Brain microvascular endothelial cell (primary cell): ENCODE measurements around the gene WASF2.
"Not testable (repeated sequence)": the region's sequence is repeated elsewhere in the genome, so short reads cannot be mapped to it uniquely, and the experiment has no call there.

Experiments
- DNase-seq: peaks from one replicate; pipeline ENCODE4 v3.0.0-alpha.2; 2020
- H3K27ac ChIP-seq: fragments of 250-450 bp; sonication (Bioruptor Pico); 2 replicates; pipeline ENCODE4 v1.5.1; 2020; ENCODE audit warnings: mild to moderate bottlenecking, moderate library complexity
- H3K27me3 ChIP-seq: fragments of 250-450 bp; sonication (Bioruptor Pico); replicated peaks from 2 replicates; pipeline ENCODE4 v1.5.1; 2020; ENCODE audit warnings: mild to moderate bottlenecking
- H3K36me3 ChIP-seq: fragments of 250-450 bp; sonication (Bioruptor Pico); replicated peaks from 2 replicates; pipeline ENCODE4 v1.5.1; 2020; ENCODE audit warnings: mild to moderate bottlenecking
- H3K4me3 ChIP-seq: 2 replicates; pipeline ENCODE4 v1.5.1; 2011; ENCODE audit warnings: low read depth, mild to moderate bottlenecking, control low read depth, low read length, moderate library complexity
- in situ Hi-C: cut with HindIII; loops from 2 replicates; pipeline ENCODE4 v1.10.0; 2017; ENCODE audit warnings: low sequenced_read_pairs, low pct_ligation_motif_present
- TF ChIP-seq, protein P1 (sequence below): IDR thresholded peaks from 2 replicates; pipeline ENCODE4 v1.5.1; 2011; ENCODE audit warnings: low read depth, mild to moderate bottlenecking, moderate library complexity, low read length, control low read depth, inconsistent platforms; ENCODE audit errors: missing control alignments

Gene WASF2

DNA sequence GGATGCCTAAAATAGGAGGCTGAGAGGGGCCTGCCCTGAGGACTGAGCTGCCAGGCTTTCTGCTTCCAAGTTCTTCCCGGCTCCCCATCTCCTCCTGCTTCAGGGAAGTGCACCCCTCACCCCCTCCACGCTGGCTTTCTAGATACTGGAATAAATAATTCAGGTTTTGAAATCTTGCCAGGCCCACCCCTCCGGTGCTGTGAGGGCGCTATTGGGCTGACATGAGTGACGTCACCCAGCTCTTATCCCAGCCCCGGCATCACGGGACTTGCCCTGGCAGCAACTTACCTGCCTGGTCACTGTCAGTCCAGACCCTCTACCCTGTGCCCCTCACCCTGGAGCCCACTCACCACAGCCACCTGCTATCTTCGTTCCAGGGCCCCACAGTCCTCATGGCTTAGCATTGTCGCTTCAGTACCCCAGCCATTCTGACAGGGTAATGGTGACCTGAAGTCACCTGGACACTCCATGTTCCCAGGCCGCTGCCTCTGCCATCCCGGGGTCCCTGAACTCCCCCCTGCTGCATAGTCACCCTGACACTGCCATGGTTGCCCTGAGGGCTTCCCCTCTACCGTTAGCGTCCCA, 98.4 kb downstream of the WASF2 start:
- Histone ChIP-seq H3K27ac (no peak overlapping the region), H3K4me3 (peak overlapping the region; percentile 47)

DNA sequence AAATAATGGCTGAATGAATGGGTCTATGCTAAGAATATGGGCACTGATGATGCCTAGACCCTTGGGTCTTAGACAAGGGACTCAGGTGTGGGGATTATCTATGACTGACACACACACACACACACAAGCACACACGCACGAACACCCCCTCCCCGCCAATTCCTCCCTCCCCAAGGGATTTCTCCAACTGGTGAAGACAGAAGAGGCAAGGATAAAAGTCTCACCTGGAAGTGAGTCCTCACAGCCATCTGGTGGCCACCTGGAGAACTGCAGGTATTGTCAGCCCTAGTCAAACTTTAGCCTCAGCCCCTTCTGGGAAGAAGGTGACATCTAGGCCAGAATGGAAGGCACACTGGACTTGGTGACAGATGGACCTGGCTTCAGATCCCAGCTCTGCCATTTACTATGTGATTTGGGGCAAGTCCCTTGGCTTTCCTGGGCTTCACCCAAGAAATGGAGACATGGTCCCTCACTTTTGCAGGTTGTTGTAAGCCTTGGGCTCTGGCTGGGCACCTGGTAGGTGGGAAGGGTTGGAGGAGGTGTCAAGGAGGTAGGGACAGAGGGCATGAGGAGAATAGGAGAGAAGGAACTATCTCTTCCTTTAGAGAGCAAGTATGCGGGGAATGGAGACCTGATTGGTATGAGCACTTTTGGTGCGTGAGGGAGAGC, 101.5 kb downstream of the WASF2 start:
- no peak overlapping the region for H3K4me3 ChIP-seq
- TF ChIP-seq, protein P1, sequence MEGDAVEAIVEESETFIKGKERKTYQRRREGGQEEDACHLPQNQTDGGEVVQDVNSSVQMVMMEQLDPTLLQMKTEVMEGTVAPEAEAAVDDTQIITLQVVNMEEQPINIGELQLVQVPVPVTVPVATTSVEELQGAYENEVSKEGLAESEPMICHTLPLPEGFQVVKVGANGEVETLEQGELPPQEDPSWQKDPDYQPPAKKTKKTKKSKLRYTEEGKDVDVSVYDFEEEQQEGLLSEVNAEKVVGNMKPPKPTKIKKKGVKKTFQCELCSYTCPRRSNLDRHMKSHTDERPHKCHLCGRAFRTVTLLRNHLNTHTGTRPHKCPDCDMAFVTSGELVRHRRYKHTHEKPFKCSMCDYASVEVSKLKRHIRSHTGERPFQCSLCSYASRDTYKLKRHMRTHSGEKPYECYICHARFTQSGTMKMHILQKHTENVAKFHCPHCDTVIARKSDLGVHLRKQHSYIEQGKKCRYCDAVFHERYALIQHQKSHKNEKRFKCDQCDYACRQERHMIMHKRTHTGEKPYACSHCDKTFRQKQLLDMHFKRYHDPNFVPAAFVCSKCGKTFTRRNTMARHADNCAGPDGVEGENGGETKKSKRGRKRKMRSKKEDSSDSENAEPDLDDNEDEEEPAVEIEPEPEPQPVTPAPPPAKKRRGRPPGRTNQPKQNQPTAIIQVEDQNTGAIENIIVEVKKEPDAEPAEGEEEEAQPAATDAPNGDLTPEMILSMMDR: peak; percentile 93
- H3K36me3 ChIP-seq: no peaks in the 10 kb centered on the region
- in situ Hi-C loops: no loop called here
- H3K27ac ChIP-seq: no peak overlapping the region
- no peak for DNase-seq
- no peaks in the 10 kb centered on the region for H3K27me3 ChIP-seq

More for the DNA sequence above, 98.4 kb downstream of the WASF2 start:
- TF ChIP-seq, protein P1: no peak
- H3K27me3 ChIP-seq: no peaks in the 10 kb centered on the region
- H3K36me3 ChIP-seq: no peaks in the 10 kb centered on the region
- in situ Hi-C loops: no loop called here
- DNase-seq: no peak

DNA sequence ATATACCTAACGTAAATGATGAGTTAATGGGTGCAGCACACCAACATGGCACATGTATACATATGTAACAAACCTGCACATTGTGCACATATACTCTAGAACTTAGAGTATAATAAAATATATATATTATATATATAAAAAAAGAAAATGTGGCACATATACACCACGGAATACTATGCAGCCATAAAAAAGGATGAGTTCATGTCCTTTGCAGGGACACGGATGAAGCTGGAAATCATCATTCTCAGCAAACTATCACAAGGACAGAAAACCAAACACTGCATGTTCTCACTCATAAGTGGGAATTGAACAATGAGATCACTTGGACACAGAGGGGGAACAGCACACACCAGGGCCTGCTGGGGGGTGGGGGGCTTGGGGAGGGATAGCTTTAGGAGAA, 105.2 kb downstream of the WASF2 start:
- DNase-seq, H3K27me3 ChIP-seq: not testable (repeated sequence)

DNA sequence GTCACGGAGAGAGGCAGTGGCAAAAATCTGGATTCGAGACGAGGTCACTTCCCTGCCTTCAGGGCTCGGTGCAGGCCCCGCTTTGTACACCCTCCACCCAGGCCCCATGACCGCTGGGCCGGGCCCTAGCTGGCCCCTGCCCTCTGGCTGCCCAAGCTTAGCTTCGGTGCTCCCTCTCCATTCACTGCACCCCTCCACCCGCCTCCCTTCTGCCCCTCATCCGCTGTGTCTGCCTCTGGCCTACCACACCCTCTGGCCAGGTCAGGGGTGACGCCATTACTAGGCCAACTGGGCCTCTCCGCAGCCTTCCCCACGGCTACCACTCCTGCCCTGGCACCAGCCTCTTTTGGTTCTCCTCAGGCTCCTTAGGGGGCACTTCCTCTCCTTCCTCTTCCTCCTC, 106.3 kb downstream of the WASF2 start:
- H3K27ac ChIP-seq: no peak overlapping the region
- no peak overlapping the region for H3K4me3 ChIP-seq
- no peak for DNase-seq
- no peaks in the 10 kb centered on the region for H3K36me3 ChIP-seq
- TF ChIP-seq, protein P1: no peak
- in situ Hi-C loops: no loop called here
- H3K27me3 ChIP-seq: no peaks in the 10 kb centered on the region

More for the DNA sequence above, 105.2 kb downstream of the WASF2 start:
- H3K27ac ChIP-seq, in situ Hi-C loops, H3K4me3 ChIP-seq, H3K36me3 ChIP-seq: not testable (repeated sequence)

DNA sequence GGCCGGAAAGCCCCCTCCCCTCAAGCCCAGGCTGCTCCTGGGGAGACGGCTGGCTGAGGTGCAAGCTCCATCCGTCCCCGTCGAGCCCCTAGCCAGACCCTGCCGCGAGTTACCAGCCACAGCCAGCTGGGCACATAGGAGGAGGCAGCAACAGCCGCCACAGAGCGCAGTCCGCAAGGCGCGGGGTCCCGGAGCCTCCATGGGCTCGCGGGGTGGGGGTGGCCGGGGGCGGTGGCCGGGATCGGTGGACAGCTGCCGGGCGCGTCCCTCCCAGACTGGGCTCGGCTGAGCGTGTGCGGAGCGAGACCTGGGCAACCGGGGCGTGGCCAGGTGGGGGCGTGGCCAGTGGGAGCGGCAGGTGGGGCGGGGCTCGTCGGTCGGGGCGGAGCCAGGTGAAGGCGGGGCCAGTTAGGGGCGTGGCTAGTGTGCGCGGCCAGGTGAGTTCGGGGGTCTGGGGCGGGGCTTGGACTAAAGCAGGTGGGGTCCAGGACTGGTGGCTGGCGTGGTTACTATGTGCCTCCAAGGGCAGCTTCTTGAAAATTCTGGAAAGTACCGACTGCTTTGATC, 106.8 kb downstream of the WASF2 start, which contains the start of gene CD164L2:
CD164L2 (minus strand) TSS at position 295 of the 567 bp plus-strand sequence; CDS start at position 201, 94 bp downstream.
- DNase-seq: no peak
- H3K27ac ChIP-seq: no peak within 1 kb of the TSS
- in situ Hi-C loops: no loop called here
- no peaks in the 10 kb centered on the region for H3K27me3 ChIP-seq
- no peaks in the 10 kb centered on the region for H3K36me3 ChIP-seq
- H3K4me3 ChIP-seq: no peak within 1 kb of the TSS
- TF ChIP-seq, protein P1: no peak

DNA sequence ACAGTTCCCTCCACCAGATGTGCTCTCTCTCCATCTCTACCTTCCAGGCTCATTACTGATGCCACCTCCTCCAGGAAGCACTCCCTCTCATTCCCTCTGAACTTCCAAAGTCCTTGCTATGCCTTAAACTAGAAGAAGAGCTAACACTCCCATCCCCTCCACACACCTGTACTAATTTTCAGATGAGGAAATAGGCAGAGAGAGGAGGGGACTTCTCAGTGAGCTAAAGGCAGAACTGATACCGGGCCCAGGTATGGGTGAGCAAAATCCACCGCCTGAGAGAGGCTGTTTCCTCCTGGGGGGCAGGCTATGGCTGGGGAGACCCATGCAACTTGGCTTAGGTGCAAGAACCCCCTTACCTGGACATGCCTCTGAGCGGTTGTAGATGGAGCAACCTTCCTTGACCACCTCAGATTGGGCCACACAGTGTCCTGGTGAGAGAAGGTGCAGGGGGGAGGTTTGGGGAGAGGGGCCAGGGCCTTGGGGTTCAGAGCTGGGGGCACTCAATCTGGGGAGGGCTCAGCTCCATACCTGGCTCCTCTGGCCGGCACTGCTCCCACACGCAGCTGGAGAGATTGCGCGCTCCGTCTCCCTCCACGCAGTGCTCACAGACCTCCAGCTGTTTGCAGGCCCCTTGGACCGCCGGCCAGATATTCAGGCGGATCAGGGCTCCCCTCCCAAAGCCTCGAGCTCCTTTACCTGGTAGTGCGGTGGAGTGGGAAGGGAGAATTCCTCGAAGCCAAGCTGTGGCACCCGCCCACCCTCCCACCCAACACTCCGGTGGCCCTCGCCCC, 107.8 kb downstream of the WASF2 start:
- no peak overlapping the region for H3K27ac ChIP-seq
- in situ Hi-C loops: no loop called here
- H3K36me3 ChIP-seq: no peaks in the 10 kb centered on the region
- no peaks in the 10 kb centered on the region for H3K27me3 ChIP-seq
- H3K4me3 ChIP-seq: no peak overlapping the region
- TF ChIP-seq, protein P1: no peak
- no peak for DNase-seq
